ENCODE measurements around the gene OTOG.

OTOG gene

GRCh38 chr11:17634776-17635550 lies 87.9 kb downstream of the OTOG start:
- FAIRE-seq = no peak

DNA sequence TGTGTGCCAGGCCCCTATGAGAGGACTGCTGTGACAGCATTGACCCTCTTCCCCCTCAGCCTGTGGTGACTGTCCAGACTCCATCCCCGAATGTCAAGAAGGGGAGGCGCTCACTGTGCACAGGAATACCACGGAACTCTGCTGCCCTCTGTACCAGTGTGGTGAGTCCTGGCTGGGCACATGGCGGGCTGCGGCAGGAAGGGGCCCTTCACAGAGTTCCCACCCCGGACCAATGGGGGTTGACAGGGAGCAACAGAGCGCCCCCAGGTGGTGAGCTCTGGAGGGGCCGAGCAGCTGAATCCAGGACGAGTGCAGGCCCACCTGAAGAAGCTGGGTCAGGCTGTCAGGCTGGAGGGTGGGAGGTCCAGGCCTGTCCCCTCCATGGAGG lies 88.5 kb downstream of the OTOG start:
- no peak for FAIRE-seq

- FAIRE-seq = no peak
These were observed 89.7 kb downstream of the OTOG start for GRCh38 chr11:17636721-17637120.

DNA sequence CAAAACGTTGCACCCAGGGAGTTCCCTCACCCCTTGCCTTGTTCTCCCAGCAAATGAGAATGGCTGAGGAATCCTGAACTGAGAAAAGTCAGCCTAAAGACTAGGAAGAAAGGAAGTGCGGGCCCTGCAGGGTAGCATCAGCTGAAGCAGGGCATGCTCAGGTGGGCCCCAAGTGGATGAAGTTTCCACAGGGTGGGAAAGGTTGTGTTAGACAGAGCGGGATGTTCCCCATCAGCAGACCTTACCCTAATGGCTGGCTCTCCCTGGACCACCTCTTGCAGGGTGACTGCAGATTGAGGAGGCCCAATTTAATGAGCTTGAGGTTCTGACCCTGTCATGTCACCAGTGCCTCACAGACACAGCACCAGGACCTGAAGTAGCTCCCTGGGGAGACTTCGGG lies 90.8 kb downstream of the OTOG start:
- FAIRE-seq = no peak

DNA sequence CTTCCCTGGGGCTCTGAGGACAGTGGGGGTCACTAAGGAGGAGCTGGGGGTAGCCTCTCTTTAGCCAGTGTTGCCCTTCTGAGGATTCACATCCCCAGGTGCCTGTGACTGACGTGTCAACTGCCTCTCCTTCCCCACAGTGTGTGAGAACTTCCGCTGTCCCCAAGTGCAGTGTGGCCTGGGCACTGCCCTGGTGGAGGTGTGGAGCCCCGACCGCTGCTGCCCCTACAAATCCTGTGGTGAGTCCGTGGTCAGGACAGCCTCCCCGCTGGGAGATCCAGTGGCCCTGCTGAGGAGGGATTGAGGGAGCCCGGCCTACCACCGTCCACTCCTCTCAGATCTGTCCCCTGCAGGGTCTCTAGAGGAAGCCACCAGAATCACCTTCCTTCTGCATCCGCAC lies 91.3 kb downstream of the OTOG start:
- no peak for FAIRE-seq

DNA sequence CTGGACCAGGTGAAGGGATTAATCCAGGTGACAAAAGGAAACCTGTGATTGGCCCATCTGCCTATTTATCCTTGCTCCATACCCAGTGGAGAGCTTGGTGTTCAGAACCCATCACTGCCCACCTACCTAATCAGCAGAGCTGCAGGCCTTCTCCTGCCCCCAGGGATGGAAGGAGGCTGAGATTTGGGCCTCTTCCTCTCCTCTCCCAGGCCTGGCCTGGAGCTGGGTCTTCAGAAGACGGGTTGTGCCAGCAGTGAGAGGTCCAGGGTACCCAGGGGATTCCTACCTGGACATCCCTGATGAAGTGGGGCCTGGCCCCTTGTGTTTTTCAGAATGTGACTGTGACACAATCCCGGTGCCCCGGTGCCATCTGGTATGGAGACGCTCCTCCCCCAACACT lies 92.0 kb downstream of the OTOG start:
- no peak for FAIRE-seq

GRCh38 chr11:17639781-17640180 lies 92.7 kb downstream of the OTOG start:
- no peak for FAIRE-seq

DNA sequence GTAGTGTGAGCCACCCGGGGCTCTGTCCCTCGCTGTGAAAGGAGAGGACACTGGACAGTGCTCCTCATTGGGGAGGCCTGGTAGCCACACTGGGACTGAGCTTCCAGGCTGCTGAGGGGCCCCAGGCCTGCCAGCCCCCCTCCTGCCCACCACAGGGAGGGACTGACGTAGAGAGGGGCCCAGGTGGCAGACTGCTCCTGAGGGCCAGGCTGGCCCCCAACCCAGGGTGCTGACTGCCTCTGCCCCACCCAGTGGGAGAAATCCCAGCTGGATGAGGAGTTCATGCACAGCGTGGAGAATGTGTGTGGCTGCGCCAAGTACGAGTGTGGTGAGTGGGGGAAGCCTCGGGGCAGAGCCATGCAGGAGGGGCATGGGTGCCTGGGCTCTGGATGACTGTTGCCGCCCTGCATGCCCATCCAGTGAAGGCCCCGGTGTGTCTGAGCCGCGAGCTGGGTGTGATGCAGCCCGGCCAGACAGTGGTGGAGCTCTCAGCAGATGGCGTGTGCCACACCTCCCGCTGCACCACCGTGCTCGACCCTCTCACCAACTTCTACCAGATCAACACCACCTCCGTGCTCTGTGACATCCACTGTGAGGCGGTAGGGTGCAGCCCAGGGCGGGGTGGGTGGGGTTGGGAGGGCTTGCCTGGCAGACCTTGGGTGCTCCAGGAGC lies 93.6 kb downstream of the OTOG start:
- FAIRE-seq = no peak

- no peak for FAIRE-seq
These were observed 94.8 kb downstream of the OTOG start for GRCh38 chr11:17641792-17642350.

DNA sequence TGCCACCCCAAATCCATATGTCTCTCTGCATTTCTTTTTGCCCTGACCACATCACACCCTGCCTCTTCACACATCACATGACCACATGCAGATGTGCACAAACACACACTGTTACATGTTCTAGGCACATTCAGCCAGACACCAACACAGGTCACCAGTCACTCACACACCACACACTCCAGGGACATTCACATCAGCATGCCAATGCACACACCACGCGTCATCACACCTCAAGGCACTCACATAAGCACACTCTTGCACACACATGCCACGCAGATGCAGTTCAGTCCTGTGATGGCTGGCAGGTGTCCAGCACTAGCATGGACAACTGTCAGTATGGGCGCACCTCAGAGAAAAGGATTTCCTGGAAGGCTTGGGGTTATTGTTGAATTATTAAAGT lies 95.3 kb downstream of the OTOG start:
- no peak for FAIRE-seq

GRCh38 chr11:17642980-17643379 lies 95.9 kb downstream of the OTOG start:
- no peak for FAIRE-seq

DNA sequence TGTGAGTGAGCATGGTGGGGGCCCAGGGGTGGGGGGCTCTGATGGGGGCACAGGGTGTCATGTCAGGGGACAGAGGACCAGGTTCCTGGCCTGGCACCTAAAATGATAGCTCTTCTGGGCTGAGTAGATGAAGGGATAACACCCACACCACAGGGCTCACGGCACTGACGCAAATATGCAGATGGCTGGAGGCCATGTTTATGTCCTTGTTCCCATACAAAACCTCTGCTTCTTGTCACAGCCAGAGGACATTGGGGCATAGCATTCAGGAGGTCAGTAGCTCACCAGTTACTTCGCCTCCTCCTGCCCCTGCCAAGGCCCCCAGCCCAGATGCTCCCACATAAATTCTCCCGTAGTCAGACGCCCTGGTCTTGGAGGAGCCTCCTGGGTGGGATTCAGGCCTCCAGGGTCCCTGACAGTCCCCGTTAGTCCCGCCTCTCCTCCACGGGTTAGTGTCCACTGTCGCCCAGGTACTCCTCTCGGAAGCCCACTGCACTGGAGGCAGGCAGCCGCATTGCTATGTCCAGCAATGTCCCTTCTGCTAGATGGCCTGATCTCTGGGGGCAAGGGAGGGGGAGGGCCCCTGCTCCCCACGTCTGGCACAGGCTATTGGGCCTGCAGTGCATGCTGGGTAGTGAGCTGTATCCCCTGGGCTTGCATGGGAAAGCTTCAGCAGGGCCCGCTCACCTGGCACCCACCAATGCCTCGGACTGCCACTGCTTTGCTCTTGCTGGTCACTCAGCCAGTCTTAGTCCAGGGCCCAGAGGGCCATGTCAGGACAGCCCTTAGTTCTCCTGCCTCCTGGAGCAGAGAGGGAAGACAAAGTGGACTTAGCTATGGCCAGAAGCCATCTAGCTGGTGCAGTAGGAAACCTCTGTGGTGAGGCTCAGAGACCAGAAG lies 96.7 kb downstream of the OTOG start:
- no peak for FAIRE-seq

- no peak for FAIRE-seq
These were observed 98.3 kb downstream of the OTOG start for GRCh38 chr11:17645190-17645970.

DNA sequence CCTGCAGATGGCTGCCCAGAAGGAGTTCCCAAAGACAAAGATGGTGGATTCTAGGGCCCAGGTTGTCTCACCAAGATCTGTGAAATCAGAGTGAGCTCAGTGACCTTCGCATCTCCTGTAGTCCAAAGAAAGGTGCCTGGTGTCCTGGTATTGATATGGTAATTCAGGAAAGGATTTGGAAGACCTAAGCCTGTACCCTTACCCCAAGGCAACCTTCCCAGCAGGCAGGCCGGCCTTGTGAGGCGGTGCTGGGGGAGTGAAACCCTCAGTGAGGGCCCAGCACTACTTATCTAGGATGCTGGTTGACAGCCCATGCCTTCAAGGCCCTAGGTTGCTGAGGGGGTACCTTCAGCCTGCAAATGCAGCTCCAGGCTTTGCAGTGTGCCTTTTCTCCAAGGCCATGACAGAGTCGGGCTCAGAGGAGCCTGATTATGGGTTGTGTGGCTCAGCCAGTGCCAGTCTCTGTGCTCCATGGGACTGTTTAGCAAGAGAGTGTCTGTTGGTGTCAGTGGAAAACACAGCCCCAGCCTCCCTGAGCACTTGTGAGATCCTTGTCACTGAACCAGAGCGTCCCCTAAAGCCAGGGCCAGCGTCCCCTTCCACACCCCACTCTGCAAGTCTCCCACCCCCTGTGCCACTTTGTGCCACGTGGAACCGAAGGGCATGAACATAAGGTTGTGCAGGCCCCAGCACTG lies 99.5 kb downstream of the OTOG start:
- no peak for FAIRE-seq

DNA sequence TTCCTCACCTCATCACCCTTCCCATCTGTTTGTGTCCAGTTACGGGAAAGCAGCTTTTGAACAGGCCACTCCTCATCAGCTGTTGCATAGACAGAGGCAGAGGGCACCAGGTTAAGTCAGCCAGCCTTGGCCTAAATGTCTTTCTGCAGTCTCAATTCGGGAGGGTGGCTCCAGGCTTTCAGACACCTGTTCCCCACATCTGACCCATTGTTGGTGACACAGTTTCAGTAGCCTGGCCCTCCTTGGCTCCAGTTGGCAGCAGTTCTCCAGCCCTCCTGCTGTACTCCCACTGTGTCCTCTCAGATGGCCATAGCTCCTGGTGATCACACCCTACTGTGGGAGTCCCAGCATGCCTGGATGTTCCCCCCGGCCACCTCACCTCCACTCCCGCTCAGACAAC lies 101.5 kb downstream of the OTOG start:
- FAIRE-seq = no peak

DNA sequence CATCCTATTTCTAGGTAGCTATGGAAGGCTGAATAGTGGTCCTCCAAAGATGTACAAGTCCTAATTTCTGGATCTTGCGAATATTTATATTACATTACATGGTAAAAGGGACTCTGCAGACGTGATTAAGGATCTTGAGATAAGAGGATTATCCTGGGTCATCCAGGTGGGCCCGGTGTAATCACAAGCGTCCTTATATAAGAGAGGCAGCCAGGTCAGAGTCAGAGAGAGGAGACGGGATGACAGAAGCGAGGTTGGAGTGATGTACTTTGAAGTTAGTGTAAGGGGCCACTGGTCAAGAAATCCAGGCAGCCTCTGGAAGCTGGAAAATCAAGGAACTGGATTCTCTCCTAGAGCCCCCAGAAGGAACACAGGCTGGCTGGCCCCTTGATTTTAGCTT lies 102.2 kb downstream of the OTOG start:
- FAIRE-seq = no peak

GRCh38 chr11:17649696-17650095 lies 102.6 kb downstream of the OTOG start:
- FAIRE-seq = no peak

GRCh38 chr11:17650127-17650911 lies 103.3 kb downstream of the OTOG start:
- no peak for FAIRE-seq

GRCh38 chr11:17651061-17651460 lies 104.0 kb downstream of the OTOG start:
- FAIRE-seq = no peak

DNA sequence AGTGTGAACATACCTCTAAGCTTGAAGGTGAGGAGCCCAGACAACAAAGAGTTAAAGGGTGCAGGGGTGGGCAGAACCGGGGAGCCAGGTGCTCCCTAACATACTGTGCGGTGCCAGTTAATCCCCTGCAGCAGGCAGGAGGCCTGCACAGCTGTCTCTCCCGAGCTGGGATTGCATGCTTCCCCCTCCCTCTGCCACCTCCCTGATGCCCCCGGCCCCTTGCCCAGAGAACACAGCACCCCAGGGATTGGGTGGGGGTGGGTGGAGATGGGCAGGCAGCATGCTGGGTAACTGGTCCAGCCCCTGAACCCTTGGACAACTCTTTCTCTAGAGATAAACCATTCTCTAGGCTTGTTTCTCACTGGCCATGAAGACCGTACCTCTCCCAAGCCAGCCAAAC lies 104.6 kb downstream of the OTOG start:
- FAIRE-seq = no peak

DNA sequence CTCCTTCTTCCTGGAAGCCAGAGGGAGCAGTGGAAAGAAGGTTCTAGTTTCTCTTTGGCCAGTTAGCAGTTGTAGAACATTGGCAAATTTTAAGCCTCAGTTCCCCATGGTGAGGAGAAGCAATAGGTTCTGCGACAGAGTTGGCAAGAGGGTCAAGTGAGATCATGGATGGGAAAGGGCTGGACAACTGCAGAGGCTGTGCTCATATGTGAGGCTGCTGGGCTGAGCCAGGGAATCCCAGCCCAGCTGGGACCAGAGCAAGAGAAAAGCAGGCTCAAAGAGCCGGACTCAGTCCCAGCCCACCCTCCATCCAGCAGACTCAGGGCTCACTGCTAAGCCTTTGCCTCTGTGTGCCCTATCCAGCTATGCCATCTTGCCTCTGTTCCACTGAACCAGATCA lies 105.5 kb downstream of the OTOG start:
- no peak for FAIRE-seq

All from endometrium (tissue), 2 donors.